D721Med (cell line): Measurements from ENCODE around the gene ZNF816.
"Not testable (repeated sequence)": the region's sequence is repeated elsewhere in the genome, so short reads cannot be mapped to it uniquely, and the experiment has no call there.

Experiments used
- DNase-seq: peaks from one replicate; pipeline ENCODE4 v3.0.0; 2011; ENCODE audit warnings: low spot score; ENCODE audit not compliant: insufficient read length
- FAIRE-seq: peaks from 2 replicates; lab custom pipeline; 2011; peaks lifted over from hg19 to GRCh38; lab: Jason Lieb, UNC
- CTCF ChIP-seq: IDR thresholded peaks from 2 replicates; pipeline ENCODE4 v1.5.1; 2012; ENCODE audit warnings: mild to moderate bottlenecking, control low read depth; ENCODE audit not compliant: insufficient read depth; ENCODE audit errors: missing control alignments

The ZNF816 gene

GRCh38 chr19:52990759-52991418 lies 28.2 kb upstream of the ZNF816 start:
- no peak for DNase-seq
- no peak for FAIRE-seq
- TF ChIP-seq CTCF, result no peak

- no peak for TF ChIP-seq CTCF
- FAIRE-seq, result no peak
Observed at GRCh38 chr19:52988506-52988905, 25.8 kb upstream of the ZNF816 start.

GRCh38 chr19:52987221-52987620 lies 24.5 kb upstream of the ZNF816 start:
- no peak for DNase-seq
- TF ChIP-seq CTCF, result no peak
- no peak for FAIRE-seq

More at GRCh38 chr19:52988506-52988905, 25.8 kb upstream of the ZNF816 start:
- DNase-seq, result no peak

GRCh38 chr19:52983167-52983566 lies 20.5 kb upstream of the ZNF816 start:
- not testable (repeated sequence) for FAIRE-seq, DNase-seq

DNA sequence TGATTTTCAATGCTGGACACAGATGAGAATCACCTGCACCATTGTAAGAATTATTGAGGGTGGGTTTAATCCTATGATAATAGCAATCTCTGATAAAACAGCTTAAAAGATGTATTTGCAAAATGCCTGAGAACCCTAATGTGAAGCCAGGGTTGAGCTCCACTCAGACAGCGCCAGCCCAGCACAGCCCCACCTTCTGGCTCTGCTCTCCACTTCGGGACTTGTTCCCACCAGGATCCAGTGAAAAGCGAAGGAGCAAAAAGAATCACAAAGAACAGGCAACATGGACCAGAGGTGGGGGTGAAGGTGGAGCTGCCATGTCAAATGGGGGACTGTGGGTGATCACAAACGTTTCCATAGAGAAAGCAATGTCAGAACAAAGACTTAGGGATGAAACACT lies 18.6 kb upstream of the ZNF816 start:
- TF ChIP-seq CTCF, result no peak
- FAIRE-seq (no peak), DNase-seq (no peak)

DNA sequence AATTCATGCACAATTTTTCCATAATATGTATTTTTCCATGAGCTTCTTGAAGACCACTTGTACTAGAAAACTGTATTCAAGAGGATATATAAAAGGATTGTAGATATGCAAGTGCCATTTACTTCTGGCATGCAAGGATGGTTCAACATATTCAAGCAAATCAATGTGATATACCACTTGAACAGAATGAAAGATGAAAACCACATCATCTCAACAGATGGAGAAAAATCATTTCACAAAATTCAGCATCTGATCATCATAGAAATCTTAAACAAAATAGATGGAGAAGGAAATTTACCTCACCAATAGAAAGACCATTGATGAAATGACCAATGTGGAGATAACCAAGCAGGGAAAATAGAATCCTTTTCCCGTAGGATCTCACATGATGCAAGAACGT lies 5.1 kb upstream of the ZNF816 start:
- DNase-seq (no peak), FAIRE-seq (no peak)
- TF ChIP-seq CTCF, result no peak

DNA sequence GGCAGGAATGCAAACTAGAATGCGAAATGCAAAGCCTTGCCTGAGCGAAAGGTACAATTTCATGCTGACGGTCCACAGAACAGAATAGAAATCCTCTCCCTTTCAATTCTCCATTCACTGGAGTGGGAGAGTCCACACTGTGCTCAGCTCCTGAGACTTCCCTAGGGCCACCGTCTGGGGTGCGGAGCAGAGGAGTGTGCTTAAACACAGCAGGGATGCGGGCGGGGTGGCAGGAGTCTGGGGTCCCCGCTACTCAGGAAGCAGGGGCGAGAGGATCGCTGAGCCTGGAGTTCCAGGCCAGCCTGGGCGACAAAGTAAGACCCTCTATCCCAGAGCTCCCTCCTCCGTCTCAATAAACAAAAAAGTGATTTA lies 552 bp upstream of the ZNF816 start:
- TF ChIP-seq CTCF, result no peak
- no peak for DNase-seq
- FAIRE-seq, result no peak

GRCh38 chr19:52961981-52962380 lies 700 bp downstream of the ZNF816 start:
- no peak for DNase-seq
- no peak for FAIRE-seq
- TF ChIP-seq CTCF, result no peak
